Sigmoid colon (tissue), 4 donors: ENCODE results near the gene MYO5A.

Experiments used
- CTCF ChIP-seq, 4 experiments: fragments of 450-650 bp in 3 of 4; fragments of 200-600 bp in 1 of 4; IDR thresholded peaks; one replicate each; pipeline ENCODE4 v1.5.1; 2016 to 2019; ENCODE audit warnings: antibody characterized with exemption in 4 of 4, mild to moderate bottlenecking in 3 of 4, moderate library complexity in 2 of 4
- EP300 ChIP-seq, 4 donors: sonication (generic); formaldehyde crosslinking; IDR thresholded peaks; one replicate each; pipeline ENCODE4 v1.6.1; 2017; ENCODE audit warnings: antibody characterized with exemption in 4 of 4
- POLR2A ChIP-seq, 2 donors: fragments of 450-650 bp; IDR thresholded peaks; one replicate each; pipeline ENCODE4 v1.6.1; 2016; ENCODE audit warnings: antibody characterized with exemption in 2 of 2, mild to moderate bottlenecking in 2 of 2, moderate library complexity in 2 of 2
- POLR2AphosphoS5 ChIP-seq, 4 donors: sonication (generic); formaldehyde crosslinking; IDR thresholded peaks; one replicate each; pipeline ENCODE4 v1.6.1; 2017; ENCODE audit warnings: antibody characterized with exemption in 4 of 4

DNA sequence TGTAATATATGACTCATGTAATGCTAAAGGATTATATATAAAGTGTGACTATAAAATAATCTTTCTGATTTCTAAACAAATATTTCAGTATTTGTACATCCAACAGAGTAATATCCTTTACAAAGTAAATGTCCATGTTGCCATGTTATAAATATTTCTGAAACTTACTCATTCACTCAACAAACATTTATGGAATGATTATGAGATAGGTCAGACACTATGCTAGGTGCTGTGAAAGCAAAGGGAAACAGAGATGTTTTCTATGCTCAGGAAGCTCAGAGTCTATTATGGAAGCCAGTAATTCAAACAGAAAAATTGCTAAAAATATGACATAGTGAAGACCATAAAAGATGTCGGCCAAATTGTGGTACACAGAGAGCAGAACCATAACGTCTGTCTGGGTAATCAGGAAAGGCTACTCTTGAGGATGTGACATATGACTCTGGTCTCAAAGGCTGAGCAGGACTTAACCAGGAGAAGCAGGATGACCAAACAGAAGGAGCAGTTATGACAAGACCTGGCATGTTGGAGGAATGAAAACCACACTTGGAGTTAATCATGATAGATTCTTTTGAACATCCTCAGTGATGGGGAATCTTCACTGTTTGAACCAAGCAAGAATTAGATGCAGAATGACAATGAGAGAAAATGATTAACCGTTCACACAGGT lies 194.1 kb downstream of the MYO5A start:
- no peak for TF ChIP-seq CTCF (IDR thresholded peaks at IDR 0.05)
- TF ChIP-seq POLR2AphosphoS5 (IDR thresholded peaks at IDR 0.05): no peak
- no peak for TF ChIP-seq POLR2A (IDR thresholded peaks at IDR 0.05)
- TF ChIP-seq EP300 (IDR thresholded peaks at IDR 0.05): no peak
